ENCODE data around the gene ETNK2. TPM values are rescaled to one million over a fixed set of nuclear protein-coding genes. Genes with fewer than 3 reads are reported as not detected.

ETNK2 gene
- total RNA-seq, 1 donor from 2014 or later, result 8.2 TPM

DNA sequence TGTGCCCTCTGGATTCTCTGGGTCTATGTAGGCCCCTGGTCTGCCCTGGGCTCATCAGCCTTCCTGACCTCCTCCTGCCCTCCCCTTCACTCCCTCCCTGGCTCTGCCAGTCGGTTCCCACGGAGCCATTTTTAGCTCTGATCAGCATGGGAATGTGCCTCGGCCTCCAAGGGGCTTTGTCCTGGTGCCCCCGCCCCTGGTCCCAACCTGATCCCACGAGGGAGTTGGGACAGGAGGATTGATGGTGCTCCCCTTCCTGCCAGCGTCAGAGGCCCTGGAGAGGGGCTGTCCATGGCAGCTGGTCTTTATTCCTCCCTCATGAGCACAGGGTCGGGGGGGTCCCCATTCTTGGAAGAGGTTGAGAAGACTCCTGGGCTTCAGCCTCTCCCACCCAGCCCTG lies 24.9 kb downstream of the ETNK2 start:
- no peaks in the 10 kb centered on the region for H4K20me1 ChIP-seq (ENCODE audit: insufficient read depth, low read length)
- no peak overlapping the region for H3K9ac ChIP-seq (ENCODE audit: low read length)
- H3K9me3 ChIP-seq (ENCODE audit: insufficient read depth, low read depth, low read length), result no peaks in the 10 kb centered on the region
- H3K79me2 ChIP-seq (ENCODE audit: insufficient read depth, low read length), result no peaks in the 10 kb centered on the region
- DNase-seq (ENCODE audit: low read depth), result no peak
- peaks cover 2% of the 10 kb centered on the region for H3K27me3 Mint-ChIP-seq (ENCODE audit: low read depth, unreplicated experiment)
- FAIRE-seq, result no peak
- H3K4me2 ChIP-seq (ENCODE audit: low read length), result no peak overlapping the region
- peaks cover 35% of the 10 kb centered on the region for H3K4me1 ChIP-seq (ENCODE audit: insufficient read depth, low read length)
- TF ChIP-seq, protein P1, sequence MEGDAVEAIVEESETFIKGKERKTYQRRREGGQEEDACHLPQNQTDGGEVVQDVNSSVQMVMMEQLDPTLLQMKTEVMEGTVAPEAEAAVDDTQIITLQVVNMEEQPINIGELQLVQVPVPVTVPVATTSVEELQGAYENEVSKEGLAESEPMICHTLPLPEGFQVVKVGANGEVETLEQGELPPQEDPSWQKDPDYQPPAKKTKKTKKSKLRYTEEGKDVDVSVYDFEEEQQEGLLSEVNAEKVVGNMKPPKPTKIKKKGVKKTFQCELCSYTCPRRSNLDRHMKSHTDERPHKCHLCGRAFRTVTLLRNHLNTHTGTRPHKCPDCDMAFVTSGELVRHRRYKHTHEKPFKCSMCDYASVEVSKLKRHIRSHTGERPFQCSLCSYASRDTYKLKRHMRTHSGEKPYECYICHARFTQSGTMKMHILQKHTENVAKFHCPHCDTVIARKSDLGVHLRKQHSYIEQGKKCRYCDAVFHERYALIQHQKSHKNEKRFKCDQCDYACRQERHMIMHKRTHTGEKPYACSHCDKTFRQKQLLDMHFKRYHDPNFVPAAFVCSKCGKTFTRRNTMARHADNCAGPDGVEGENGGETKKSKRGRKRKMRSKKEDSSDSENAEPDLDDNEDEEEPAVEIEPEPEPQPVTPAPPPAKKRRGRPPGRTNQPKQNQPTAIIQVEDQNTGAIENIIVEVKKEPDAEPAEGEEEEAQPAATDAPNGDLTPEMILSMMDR (IDR thresholded peaks at IDR 0.05; ENCODE audit: insufficient read depth, low read depth, low read length), result no peak
- no peak for TF ChIP-seq EZH2 (IDR thresholded peaks at IDR 0.05; ENCODE audit: insufficient read depth, low read length)
- peaks cover 15% of the 10 kb centered on the region for H3K4me1 Mint-ChIP-seq (ENCODE audit: low read depth, unreplicated experiment)
- no peak overlapping the region for H2AFZ ChIP-seq (ENCODE audit: low read depth, low read length)
- H3K4me3 ChIP-seq (ENCODE audit: insufficient read depth, low read depth, low read length), result no peak overlapping the region
- no peaks in the 10 kb centered on the region for H3K36me3 ChIP-seq (ENCODE audit: insufficient read depth, low read length)
- H3K9me3 Mint-ChIP-seq (ENCODE audit: unreplicated experiment), result no peaks in the 10 kb centered on the region
- no peak overlapping the region for H3K27ac Mint-ChIP-seq (ENCODE audit: unreplicated experiment)
- no peak overlapping the region for H3K4me3 Mint-ChIP-seq (ENCODE audit: unreplicated experiment)
- no peak overlapping the region for H3K27ac ChIP-seq (ENCODE audit: low read depth, low read length)
- H3K36me3 Mint-ChIP-seq (ENCODE audit: low read depth, unreplicated experiment), result peaks cover 5% of the 10 kb centered on the region
- H3K27me3 ChIP-seq (ENCODE audit: insufficient read depth, low read length), result no peaks in the 10 kb centered on the region

DNA sequence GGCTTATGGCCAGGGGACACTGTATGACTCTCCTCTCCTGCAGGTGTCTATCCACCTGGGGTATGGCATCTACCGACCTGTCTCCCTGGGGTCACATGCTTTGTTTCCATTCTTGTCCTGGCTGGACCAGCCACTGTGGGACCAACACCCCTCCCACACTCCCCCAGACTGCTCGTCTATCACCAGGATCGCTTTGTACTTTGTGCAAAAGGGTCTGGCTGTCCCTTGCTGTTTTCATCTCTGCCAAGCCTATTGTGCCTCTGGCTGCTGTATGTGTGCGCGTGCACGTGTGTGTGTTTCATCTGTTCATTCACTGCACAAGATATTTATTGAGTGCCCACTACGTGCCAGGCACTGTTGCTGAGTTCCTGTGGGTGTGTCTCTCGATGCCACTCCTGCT lies 25.5 kb downstream of the ETNK2 start:
- H3K9me3 Mint-ChIP-seq (ENCODE audit: unreplicated experiment), result no peaks in the 10 kb centered on the region

DNA sequence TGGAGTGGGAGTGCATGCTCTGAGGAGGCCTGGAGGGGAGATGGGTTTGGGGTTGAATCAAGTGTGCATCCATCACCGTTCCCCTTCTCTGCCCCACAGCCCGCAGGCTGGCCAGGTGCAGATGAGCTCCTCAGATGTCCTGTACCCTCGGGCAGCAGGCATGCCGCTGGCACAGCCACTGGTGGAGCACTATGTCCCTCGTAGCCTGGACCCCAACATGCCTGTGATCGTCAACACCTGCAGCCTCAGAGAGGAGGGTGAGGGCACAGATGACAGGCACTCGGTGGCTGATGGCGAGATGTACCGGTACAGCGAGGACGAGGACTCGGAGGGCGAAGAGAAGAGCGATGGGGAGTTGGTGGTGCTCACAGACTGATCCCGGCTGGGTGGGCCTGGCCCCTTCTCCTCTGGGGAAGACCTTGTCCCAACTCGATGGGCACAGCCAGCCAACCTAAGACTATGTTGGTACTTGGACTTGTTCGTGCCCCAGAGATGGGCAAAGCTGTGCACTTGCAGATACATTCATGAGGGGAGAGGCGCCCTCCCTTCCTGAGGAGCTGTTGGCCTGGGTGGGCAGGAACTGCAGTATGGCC lies 26.0 kb downstream of the ETNK2 start:
- H3K27ac ChIP-seq (ENCODE audit: low read depth, low read length), result no peak overlapping the region

More for the DNA sequence above, 25.5 kb downstream of the ETNK2 start:
- Histone ChIP-seq H3K4me2 (ENCODE audit: low read length) (no peak overlapping the region), H3K27me3 (ENCODE audit: insufficient read depth, low read length) (no peaks in the 10 kb centered on the region), H3K4me3 (ENCODE audit: insufficient read depth, low read depth, low read length) (no peak overlapping the region), H3K27ac (ENCODE audit: low read depth, low read length) (no peak overlapping the region), H2AFZ (ENCODE audit: low read depth, low read length) (no peak overlapping the region), H3K36me3 (ENCODE audit: insufficient read depth, low read length) (no peaks in the 10 kb centered on the region), H3K9me3 (ENCODE audit: insufficient read depth, low read depth, low read length) (no peaks in the 10 kb centered on the region), H3K4me1 (ENCODE audit: insufficient read depth, low read length) (peaks cover 33% of the 10 kb centered on the region), H3K79me2 (ENCODE audit: insufficient read depth, low read length) (no peaks in the 10 kb centered on the region), H4K20me1 (ENCODE audit: insufficient read depth, low read length) (no peaks in the 10 kb centered on the region), H3K9ac (ENCODE audit: low read length) (no peak overlapping the region)
- Mint-ChIP-seq H3K36me3 (ENCODE audit: low read depth, unreplicated experiment) (peaks cover 2% of the 10 kb centered on the region), H3K4me1 (ENCODE audit: low read depth, unreplicated experiment) (peaks cover 13% of the 10 kb centered on the region), H3K27me3 (ENCODE audit: low read depth, unreplicated experiment) (no peaks in the 10 kb centered on the region), H3K4me3 (ENCODE audit: unreplicated experiment) (no peak overlapping the region), H3K27ac (ENCODE audit: unreplicated experiment) (no peak overlapping the region)
- FAIRE-seq (no peak), DNase-seq (ENCODE audit: low read depth) (no peak)
- TF ChIP-seq, protein P1 (IDR thresholded peaks at IDR 0.05; ENCODE audit: insufficient read depth, low read depth, low read length), result no peak
- no peak for TF ChIP-seq EZH2 (IDR thresholded peaks at IDR 0.05; ENCODE audit: insufficient read depth, low read length)

More for the DNA sequence above, 26.0 kb downstream of the ETNK2 start:
- Histone ChIP-seq H3K4me1 (ENCODE audit: insufficient read depth, low read length) (peaks cover 27% of the 10 kb centered on the region), H3K4me2 (ENCODE audit: low read length) (no peak overlapping the region), H4K20me1 (ENCODE audit: insufficient read depth, low read length) (no peaks in the 10 kb centered on the region), H3K27me3 (ENCODE audit: insufficient read depth, low read length) (no peaks in the 10 kb centered on the region), H3K9me3 (ENCODE audit: insufficient read depth, low read depth, low read length) (no peaks in the 10 kb centered on the region), H3K36me3 (ENCODE audit: insufficient read depth, low read length) (no peaks in the 10 kb centered on the region), H3K4me3 (ENCODE audit: insufficient read depth, low read depth, low read length) (no peak overlapping the region), H3K9ac (ENCODE audit: low read length) (no peak overlapping the region), H3K79me2 (ENCODE audit: insufficient read depth, low read length) (no peaks in the 10 kb centered on the region), H2AFZ (ENCODE audit: low read depth, low read length) (no peak overlapping the region)
- H3K4me3 Mint-ChIP-seq (ENCODE audit: unreplicated experiment), result no peak overlapping the region
- peaks cover 2% of the 10 kb centered on the region for H3K36me3 Mint-ChIP-seq (ENCODE audit: low read depth, unreplicated experiment)
- FAIRE-seq (no peak), DNase-seq (ENCODE audit: low read depth) (no peak)
- no peaks in the 10 kb centered on the region for H3K9me3 Mint-ChIP-seq (ENCODE audit: unreplicated experiment)
- no peaks in the 10 kb centered on the region for H3K27me3 Mint-ChIP-seq (ENCODE audit: low read depth, unreplicated experiment)
- no peak overlapping the region for H3K27ac Mint-ChIP-seq (ENCODE audit: unreplicated experiment)
- H3K4me1 Mint-ChIP-seq (ENCODE audit: low read depth, unreplicated experiment), result peaks cover 8% of the 10 kb centered on the region
- no peak for TF ChIP-seq EZH2 (IDR thresholded peaks at IDR 0.05; ENCODE audit: insufficient read depth, low read length)
- TF ChIP-seq, protein P1 (IDR thresholded peaks at IDR 0.05; ENCODE audit: insufficient read depth, low read depth, low read length), result no peak
